Naive thymus-derived CD4-positive, alpha-beta T cell (primary cell): ENCODE data around the gene DTNB. TPM values are rescaled to one million over a fixed set of nuclear protein-coding genes. Genes with fewer than 3 reads are reported as not detected.

Source experiments
- ATAC-seq: fragments of 150-1000 bp; cut with Tn5 transposase; 2 replicates; pipeline ENCODE4 v1.10.0; 2021; ENCODE audit warnings: mild to moderate bottlenecking, moderate library complexity
- CTCF ChIA-PET: fragments of 350-600 bp; sonication (Branson Sonifier 250); formaldehyde crosslinking; loops from one replicate; lab custom pipeline; 2021; ENCODE audit warnings: antibody characterized with exemption; lab: Charles Lee
- POLR2A ChIA-PET: fragments of 350-600 bp; sonication (Branson Sonifier 250); formaldehyde crosslinking; loops from one replicate; lab custom pipeline; 2021; ENCODE audit warnings: antibody characterized with exemption, inconsistent platforms; lab: Charles Lee
- DNase-seq, 9 donors: peaks; one replicate each; pipeline versions ENCODE4 v3.0.0 to v3.0.0-alpha.2; 2020 to 2022; ENCODE audit warnings: mixed read lengths in 1 of 9
- H3K27ac ChIP-seq: one replicate; pipeline ENCODE4 v1.7.0; 2013; ENCODE audit warnings: mild to moderate bottlenecking, low read depth, low read length, moderate library complexity
- H3K27me3 ChIP-seq, 2 donors: one replicate each; pipeline ENCODE4 v1.7.0; 2013; ENCODE audit warnings: low read length in 2 of 2, mild to moderate bottlenecking in 2 of 2, moderate library complexity in 2 of 2; ENCODE audit not compliant: control insufficient read depth in 2 of 2, insufficient read depth in 2 of 2
- H3K36me3 ChIP-seq, 3 experiments: 1 replicate in 2 of 3; 2 replicates in 1 of 3; pipeline ENCODE4 v1.7.0; 2013; ENCODE audit warnings: low read length in 3 of 3, mild to moderate bottlenecking in 3 of 3, moderate library complexity in 1 of 3; ENCODE audit not compliant: insufficient read depth in 3 of 3, control insufficient read depth in 2 of 3
- H3K4me1 ChIP-seq, 2 donors: one replicate each; pipeline ENCODE4 v1.7.0; 2013; ENCODE audit warnings: low read length in 2 of 2, mild to moderate bottlenecking in 2 of 2, moderate library complexity in 1 of 2; ENCODE audit not compliant: control insufficient read depth in 2 of 2, insufficient read depth in 2 of 2
- H3K4me3 ChIP-seq: 2 replicates; pipeline ENCODE4 v1.7.0; 2013; ENCODE audit warnings: mild to moderate bottlenecking, low read length
- H3K9me3 ChIP-seq, 3 experiments: 1 replicate in 2 of 3; 2 replicates in 1 of 3; pipeline ENCODE4 v1.7.0; 2013; ENCODE audit warnings: low read length in 3 of 3; ENCODE audit not compliant: control insufficient read depth in 2 of 3
- H3K27ac Mint-ChIP-seq, 9 donors: one replicate each; pipeline ENCODE4 v1.8.0; 2020 to 2022; ENCODE audit warnings: mixed read lengths in 9 of 9, mild to moderate bottlenecking in 8 of 9, moderate library complexity in 5 of 9, inconsistent platforms in 2 of 9
- H3K27me3 Mint-ChIP-seq, 5 donors: one replicate each; pipeline ENCODE4 v1.8.0; 2021 to 2022; ENCODE audit warnings: mixed read lengths in 5 of 5, mild to moderate bottlenecking in 1 of 5
- H3K36me3 Mint-ChIP-seq, 5 donors: one replicate each; pipeline ENCODE4 v1.8.0; 2020 to 2022; ENCODE audit warnings: mixed read lengths in 5 of 5, mild to moderate bottlenecking in 3 of 5, inconsistent platforms in 1 of 5
- H3K4me1 Mint-ChIP-seq, 7 donors: one replicate each; pipeline ENCODE4 v1.8.0; 2020 to 2022; ENCODE audit warnings: mixed read lengths in 7 of 7, mild to moderate bottlenecking in 3 of 7, inconsistent platforms in 1 of 7
- H3K4me3 Mint-ChIP-seq, 10 donors: one replicate each; pipeline ENCODE4 v1.8.0; 2020 to 2022; ENCODE audit warnings: mild to moderate bottlenecking in 10 of 10, mixed read lengths in 10 of 10, moderate library complexity in 6 of 10, inconsistent platforms in 2 of 10
- H3K9me3 Mint-ChIP-seq, 11 donors: one replicate each; pipeline ENCODE4 v1.8.0; 2020 to 2022; ENCODE audit warnings: mixed read lengths in 11 of 11, mild to moderate bottlenecking in 4 of 11, inconsistent platforms in 1 of 11, moderate library complexity in 1 of 11
- intact Hi-C, 2 donors: fragments of 100-400 bp; cut with micrococcal nuclease; formaldehyde crosslinking; loops; one replicate each; pipeline ENCODE4 v1.15.1; 2023
- polyA plus RNA-seq, 2 donors: library from polyadenylated mRNA; unstranded; fragments of 300-500 nt; fragmentation: Illumina TruSeq; gene quantifications; one replicate each; pipeline ENCODE4 v1.2.3, GENCODE V29; 2021
- total RNA-seq, 6 experiments: library from RNA in 5 of 6; stranded (reverse) in 5 of 6; gene quantifications; 1 replicate in 5 of 6; 2 replicates in 1 of 6; pipeline ENCODE4 v1.2.3 and lab custom pipeline; 2021 to 2026

The DTNB gene
- total and polyA plus RNA-seq, 7 experiments from 2014 or later, result 17.0 to 56.2 (median 33.1) TPM

DNA sequence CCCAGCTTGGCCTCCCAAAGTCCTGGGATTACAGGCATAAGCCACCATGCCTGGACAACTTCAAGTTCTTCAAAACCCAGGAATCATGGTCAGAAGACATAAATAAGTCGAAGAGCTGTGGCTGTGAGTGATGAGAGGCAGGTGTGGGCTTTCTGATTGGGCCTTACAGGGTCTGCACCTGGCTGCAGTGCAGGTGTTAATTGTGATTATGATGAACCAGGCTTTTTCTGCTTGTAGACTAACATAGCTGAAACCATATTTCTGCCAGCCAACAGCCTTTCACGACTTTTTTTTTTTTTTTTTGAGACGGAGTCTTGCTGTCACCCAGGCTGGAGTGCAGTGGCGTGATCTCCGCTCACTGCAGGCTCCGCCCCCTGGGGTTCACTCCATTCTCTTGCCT is 14.9 kb upstream of the DTNB start:
- H3K9me3 ChIP-seq, result no peaks in the 10 kb centered on the region
- ChIA-PET CTCF (no interaction called here), POLR2A (no interaction called here)
- Mint-ChIP-seq H3K9me3 (no peaks in the 10 kb centered on the region), H3K27ac (no peak overlapping the region), H3K36me3 (no peaks in the 10 kb centered on the region), H3K4me1 (no peaks in the 10 kb centered on the region), H3K4me3 (no peak overlapping the region), H3K27me3 (peaks cover 0 to 18% (median 0%) of the 10 kb centered on the region in 5 donors)
- DNase-seq (no peak), ATAC-seq (no peak)
- no peak overlapping the region for H3K4me3 ChIP-seq
- H3K36me3 ChIP-seq, result no peaks in the 10 kb centered on the region
- intact Hi-C loops, result no loop called here
- H3K4me1 ChIP-seq, result no peaks in the 10 kb centered on the region
- no peak overlapping the region for H3K27ac ChIP-seq
- H3K27me3 ChIP-seq, result no peaks in the 10 kb centered on the region

DNA sequence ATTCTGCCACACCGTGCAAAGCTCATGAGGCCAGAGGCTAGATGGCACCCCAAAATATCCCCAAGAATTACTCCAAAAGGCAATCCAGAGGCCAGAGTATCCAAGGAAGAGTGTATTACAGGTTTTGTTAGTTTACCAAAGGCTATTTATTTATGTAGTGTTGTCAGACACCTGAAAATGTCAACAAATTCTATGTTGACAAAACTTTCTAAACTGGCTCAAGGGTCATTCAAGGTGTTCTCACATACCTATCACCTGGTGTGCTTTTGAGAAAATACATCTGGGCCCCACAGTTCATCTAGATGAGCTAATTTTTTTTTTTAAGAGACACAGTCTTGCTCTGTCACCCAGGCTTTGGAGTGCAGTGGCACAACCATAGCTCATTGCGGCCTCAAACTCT is 12.4 kb upstream of the DTNB start:
- Mint-ChIP-seq H3K4me1 (no peaks in the 10 kb centered on the region), H3K27ac (no peak overlapping the region), H3K27me3 (peaks cover 0 to 27% (median 0%) of the 10 kb centered on the region in 5 donors), H3K4me3 (no peak overlapping the region), H3K9me3 (no peaks in the 10 kb centered on the region), H3K36me3 (no peaks in the 10 kb centered on the region)
- Histone ChIP-seq H3K9me3 (no peaks in the 10 kb centered on the region), H3K27ac (no peak overlapping the region), H3K4me3 (no peak overlapping the region), H3K4me1 (no peaks in the 10 kb centered on the region), H3K36me3 (no peaks in the 10 kb centered on the region), H3K27me3 (no peaks in the 10 kb centered on the region)
- DNase-seq, result no peak
- ATAC-seq, result no peak
- CTCF ChIA-PET, result interaction anchor here (1.0 kb wide), 1 partner anchor 11 kb away, joined by 4 read pairs; no protein-coding TSS in a partner anchor
- intact Hi-C loops, result no loop called here
- POLR2A ChIA-PET, result no interaction called here

DNA sequence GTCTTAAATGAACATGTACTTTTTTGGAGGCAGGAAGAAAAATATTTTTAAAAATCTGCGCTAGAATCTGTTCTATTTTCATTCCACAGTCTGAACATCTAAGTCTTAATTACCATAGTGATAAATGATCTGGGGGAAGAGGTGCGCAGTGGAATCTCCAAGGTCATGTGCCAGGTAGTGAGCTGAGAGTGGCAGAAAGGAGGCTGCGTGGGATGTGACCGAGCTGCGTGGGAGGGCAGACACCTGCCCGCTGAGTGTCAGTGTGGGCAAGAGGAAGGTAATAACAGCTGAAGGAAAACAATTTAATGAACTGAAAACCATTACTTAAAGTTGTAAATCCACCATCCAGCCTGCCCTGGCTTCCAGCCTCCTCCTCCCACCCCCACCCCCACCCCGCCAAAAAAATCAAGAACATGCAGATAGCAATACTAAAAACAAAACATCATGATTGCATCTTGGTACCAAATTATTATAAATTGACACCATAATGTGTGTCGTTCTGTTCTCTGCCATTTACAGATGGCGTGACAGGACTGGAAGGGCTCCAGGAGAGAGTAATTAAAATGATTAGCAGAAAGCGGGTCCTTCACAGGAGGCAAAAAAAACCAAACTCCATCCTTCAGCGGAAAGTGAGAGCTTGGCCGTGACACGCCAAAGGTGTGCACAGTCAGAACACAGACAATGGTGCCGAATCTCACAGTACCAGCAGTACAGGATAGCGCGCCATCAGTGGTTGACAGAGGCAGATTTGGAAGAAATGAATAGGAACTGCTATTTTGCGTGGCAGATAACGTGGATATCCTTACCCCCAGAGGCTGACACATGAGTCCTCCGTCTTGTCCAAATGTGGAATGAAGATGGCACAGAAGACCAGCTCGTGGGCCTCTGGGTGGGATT is 11.4 kb upstream of the DTNB start:
- no peaks in the 10 kb centered on the region for H3K4me1 Mint-ChIP-seq
- Histone ChIP-seq H3K27ac (no peak overlapping the region), H3K4me1 (no peaks in the 10 kb centered on the region), H3K9me3 (no peaks in the 10 kb centered on the region), H3K27me3 (no peaks in the 10 kb centered on the region), H3K36me3 (no peaks in the 10 kb centered on the region), H3K4me3 (no peak overlapping the region)
- peaks cover 0 to 24% (median 0%) of the 10 kb centered on the region in 5 donors for H3K27me3 Mint-ChIP-seq
- H3K9me3 Mint-ChIP-seq, result no peaks in the 10 kb centered on the region
- no peaks in the 10 kb centered on the region for H3K36me3 Mint-ChIP-seq
- intact Hi-C loops, result no loop called here
- ATAC-seq (no peak), DNase-seq (no peak)
- POLR2A ChIA-PET, result no interaction called here
- CTCF ChIA-PET, result no interaction called here
- no peak overlapping the region for H3K4me3 Mint-ChIP-seq
- H3K27ac Mint-ChIP-seq, result no peak overlapping the region

DNA sequence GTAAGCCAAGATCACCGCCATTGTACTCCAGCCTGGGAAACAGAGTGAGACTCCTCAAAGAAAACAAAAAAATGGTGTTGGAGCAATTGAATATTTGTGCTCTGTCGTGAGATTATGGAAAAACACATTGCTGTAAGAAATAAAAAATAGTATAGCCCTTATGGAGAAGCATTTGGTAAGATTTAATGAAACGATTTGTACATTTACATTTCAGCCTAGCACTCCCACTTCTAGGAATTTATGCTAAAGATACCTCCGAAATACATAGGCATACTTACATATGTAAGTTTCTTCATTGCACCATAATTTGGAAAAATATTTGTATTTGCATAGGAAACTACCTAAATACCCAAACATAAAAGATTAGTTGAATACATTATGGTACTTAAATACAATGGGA is 8.7 kb upstream of the DTNB start:
- POLR2A ChIA-PET, result no interaction called here
- Histone ChIP-seq H3K9me3 (no peaks in the 10 kb centered on the region), H3K4me3 (no peak overlapping the region), H3K36me3 (no peaks in the 10 kb centered on the region), H3K27me3 (no peaks in the 10 kb centered on the region), H3K4me1 (no peaks in the 10 kb centered on the region), H3K27ac (no peak overlapping the region)
- CTCF ChIA-PET, result no interaction called here
- H3K9me3 Mint-ChIP-seq, result no peaks in the 10 kb centered on the region
- H3K4me3 Mint-ChIP-seq, result no peak overlapping the region
- DNase-seq (no peak), ATAC-seq (no peak)
- H3K27me3 Mint-ChIP-seq, result peaks cover 0 to 24% (median 0%) of the 10 kb centered on the region in 5 donors
- intact Hi-C loops, result no loop called here
- H3K27ac Mint-ChIP-seq, result no peak overlapping the region
- H3K36me3 Mint-ChIP-seq, result no peaks in the 10 kb centered on the region
- no peaks in the 10 kb centered on the region for H3K4me1 Mint-ChIP-seq

DNA sequence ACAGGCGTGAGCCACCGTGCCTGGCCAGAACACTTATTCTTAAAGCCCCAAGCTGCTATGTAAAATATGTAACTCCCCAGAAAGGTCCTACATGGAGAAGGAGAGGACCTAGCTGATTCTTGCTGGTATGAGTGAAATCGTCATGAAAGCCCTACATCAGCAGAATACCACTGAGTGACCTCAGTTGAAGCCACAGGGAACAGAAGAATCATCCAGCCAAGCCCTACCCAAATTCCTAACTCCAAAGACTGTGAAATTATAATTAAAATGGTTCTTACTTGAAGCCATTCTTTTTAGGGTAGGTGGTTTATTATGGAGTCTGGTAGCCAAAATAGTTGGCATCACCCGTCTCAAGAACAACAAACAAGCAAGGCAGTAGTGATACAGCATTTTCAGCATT is 4.5 kb upstream of the DTNB start:
- no peak overlapping the region for H3K4me3 Mint-ChIP-seq
- intact Hi-C loops, result loop anchor here (10.0 kb wide), 3 partner anchors 303 to 1107 kb away; partner anchors contain the start of genes CENPA (in 1 of the 2) and DNMT3A (in 1 of the 2)
- no peaks in the 10 kb centered on the region for H3K4me1 ChIP-seq
- no peak overlapping the region for H3K27ac Mint-ChIP-seq
- no peaks in the 10 kb centered on the region for H3K9me3 ChIP-seq
- no peaks in the 10 kb centered on the region for H3K36me3 ChIP-seq
- no peak overlapping the region for H3K4me3 ChIP-seq
- H3K36me3 Mint-ChIP-seq, result no peaks in the 10 kb centered on the region
- ChIA-PET POLR2A (interaction anchor here (0.5 to 1.2 kb wide), 2 partner anchors 12 to 13 kb away, joined by 3 to 4 read pairs; no protein-coding TSS in a partner anchor), CTCF (no interaction called here)
- no peaks in the 10 kb centered on the region for H3K27me3 ChIP-seq
- DNase-seq, result no peak
- H3K27ac ChIP-seq, result no peak overlapping the region
- peaks cover 5 to 18% (median 12%) of the 10 kb centered on the region in 7 donors for H3K4me1 Mint-ChIP-seq
- ATAC-seq, result no peak
- peaks cover 0 to 2% (median 0%) of the 10 kb centered on the region in 11 donors for H3K9me3 Mint-ChIP-seq
- peaks cover 0 to 32% (median 0%) of the 10 kb centered on the region in 5 donors for H3K27me3 Mint-ChIP-seq

DNA sequence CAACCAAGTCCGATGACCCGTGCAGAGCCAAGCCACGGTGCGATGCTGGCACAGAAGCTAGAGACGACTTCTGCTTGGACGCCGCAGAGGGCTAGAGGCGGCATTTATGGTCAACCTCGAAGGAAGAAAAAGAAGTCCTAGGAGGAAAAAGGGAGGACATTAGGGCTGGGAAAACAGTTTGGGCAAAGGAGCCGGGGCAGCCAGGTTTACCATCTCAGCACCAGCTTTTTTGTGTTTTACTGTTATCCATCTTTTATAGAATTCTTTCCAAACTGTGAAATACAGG is 643 bp upstream of the DTNB start:
- Histone ChIP-seq H3K9me3 (no peaks in the 10 kb centered on the region), H3K27ac (peak overlapping the region; percentile 64), H3K27me3 (no peaks in the 10 kb centered on the region), H3K4me1 (peaks cover 12 to 15% of the 10 kb centered on the region in 2 donors), H3K4me3 (peak overlapping the region; percentile 62), H3K36me3 (no peaks in the 10 kb centered on the region)
- H3K4me1 Mint-ChIP-seq, result peaks cover 15 to 52% (median 34%) of the 10 kb centered on the region in 7 donors
- H3K27me3 Mint-ChIP-seq, result peaks cover 0 to 25% (median 0%) of the 10 kb centered on the region in 5 donors
- peak overlapping the region; percentile 81 to 88 (median 85) for H3K4me3 Mint-ChIP-seq
- peaks cover 0 to 3% (median 0%) of the 10 kb centered on the region in 5 donors for H3K36me3 Mint-ChIP-seq
- ChIA-PET CTCF (interaction anchor here (0.7 to 0.8 kb wide), 2 partner anchors 100 to 149 kb away, joined by 3 read pairs; no protein-coding TSS in a partner anchor), POLR2A (interaction anchor here (1.8 to 2.9 kb wide), 2 partner anchors 205 to 360 kb away, joined by 6 to 20 read pairs; partner anchors contain the start of genes ASXL2 and RAB10)
- ATAC-seq (no peak), DNase-seq (no peak)
- peaks cover 0 to 2% (median 0%) of the 10 kb centered on the region in 11 donors for H3K9me3 Mint-ChIP-seq
- peak overlapping the region; percentile 56 to 90 (median 84) for H3K27ac Mint-ChIP-seq
- intact Hi-C loops, result loop anchor here (5.0 to 10.0 kb wide), 8 partner anchors 82 to 1597 kb away; partner anchors contain the start of genes ADGRF3 (in 1 of the 2), CENPA (in 1 of the 2), CENPO (in 1 of the 2) and DNMT3A (in 1 of the 2)
